ENCODE results near the gene AMER3. TPM values are rescaled to one million over a fixed set of nuclear protein-coding genes. Genes with fewer than 3 reads are reported as not detected.

Gene AMER3
- total and polyA plus RNA-seq, 2 experiments from 2014 or later = not detected

DNA sequence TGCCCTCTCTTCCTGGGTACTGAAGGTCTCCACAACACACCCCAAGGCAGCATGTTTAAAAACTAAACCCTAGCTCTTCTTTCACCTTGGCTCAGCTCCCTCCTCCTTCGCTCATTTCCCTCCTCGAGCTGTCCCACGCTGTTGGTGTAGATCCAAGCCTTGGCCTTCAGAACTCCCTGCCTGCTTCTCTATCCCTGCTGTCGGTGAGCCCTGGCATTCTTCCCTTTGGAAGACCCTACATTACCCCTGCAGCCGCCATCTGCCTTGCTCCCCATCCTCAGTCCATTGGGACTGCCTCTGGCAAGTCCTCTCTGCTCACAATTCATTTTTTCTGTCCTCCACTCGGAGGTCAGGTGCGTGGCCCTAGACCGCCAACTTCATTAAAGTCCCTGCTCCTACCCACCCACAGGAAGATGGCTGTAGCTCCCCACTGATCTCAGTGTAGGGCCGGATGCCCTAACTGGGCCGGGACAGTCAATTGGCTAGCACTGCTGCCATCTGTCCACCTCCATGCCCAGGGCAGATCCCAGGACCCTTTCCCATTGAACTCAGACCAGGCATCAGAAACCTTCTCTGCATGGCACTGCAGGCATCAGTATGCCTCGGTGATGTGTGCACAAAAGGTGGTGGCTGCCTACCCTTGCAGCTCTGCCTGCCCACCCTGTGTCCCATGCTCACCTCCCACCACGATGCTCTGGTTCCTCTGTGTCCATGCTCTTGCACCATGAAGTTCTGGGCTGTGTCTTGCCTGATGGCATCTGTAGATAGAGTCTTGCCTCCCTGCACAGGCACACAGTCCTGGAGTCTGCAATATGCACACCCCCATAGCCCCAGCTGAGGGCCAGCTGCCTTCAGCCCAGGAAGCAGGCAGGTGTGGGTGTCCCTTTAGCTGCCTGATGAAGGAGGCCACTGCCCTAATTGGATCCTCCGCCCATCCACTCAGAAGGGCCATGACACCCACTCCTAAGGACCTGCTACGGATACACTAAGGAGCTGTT, 5.7 kb downstream of the AMER3 start:
- H3K36me3 ChIP-seq (ENCODE audit: low read depth) = no peaks in the 10 kb centered on the region
- DNase-seq = no peak
- WGBS, 2 experiments (ENCODE audit: low coverage in 1 of 2, low lambda C conversion rate in 2 of 2, missing lambda C conversion rate in 2 of 2) = 31 to 39% methylated on average over 14 of the region's 14 CpGs
- in situ Hi-C loops (cut with MboI) = no loop called here
- H4K20me1 ChIP-seq (ENCODE audit: insufficient read depth) = no peaks in the 10 kb centered on the region
- H3K9ac ChIP-seq = no peak overlapping the region
- TF ChIP-seq EZH2 (IDR thresholded peaks at IDR 0.05; ENCODE audit: insufficient read depth, poor library complexity, severe bottlenecking) (no peak), EZH2phosphoT487 (IDR thresholded peaks at IDR 0.05; ENCODE audit: insufficient read depth, low read depth) (no peak)
- H3K4me1 ChIP-seq (ENCODE audit: insufficient read depth) = no peaks in the 10 kb centered on the region
- H3K4me3 ChIP-seq = no peak overlapping the region
- peaks cover 15% of the 10 kb centered on the region for H3K27me3 ChIP-seq (replicated peaks; ENCODE audit: insufficient read depth)
- H3K27ac ChIP-seq = no peak overlapping the region
- H3F3A ChIP-seq (ENCODE audit: insufficient read depth) = no peaks in the 10 kb centered on the region
- no peaks in the 10 kb centered on the region for H3K79me2 ChIP-seq (ENCODE audit: insufficient read depth)
- no peak overlapping the region for H3K4me2 ChIP-seq (ENCODE audit: unreplicated experiment)
- H2AFZ ChIP-seq = no peak overlapping the region
- H3K9me2 ChIP-seq (ENCODE audit: insufficient read depth) = no peaks in the 10 kb centered on the region
- H3K9me3 ChIP-seq (ENCODE audit: low read depth) = no peaks in the 10 kb centered on the region

DNA sequence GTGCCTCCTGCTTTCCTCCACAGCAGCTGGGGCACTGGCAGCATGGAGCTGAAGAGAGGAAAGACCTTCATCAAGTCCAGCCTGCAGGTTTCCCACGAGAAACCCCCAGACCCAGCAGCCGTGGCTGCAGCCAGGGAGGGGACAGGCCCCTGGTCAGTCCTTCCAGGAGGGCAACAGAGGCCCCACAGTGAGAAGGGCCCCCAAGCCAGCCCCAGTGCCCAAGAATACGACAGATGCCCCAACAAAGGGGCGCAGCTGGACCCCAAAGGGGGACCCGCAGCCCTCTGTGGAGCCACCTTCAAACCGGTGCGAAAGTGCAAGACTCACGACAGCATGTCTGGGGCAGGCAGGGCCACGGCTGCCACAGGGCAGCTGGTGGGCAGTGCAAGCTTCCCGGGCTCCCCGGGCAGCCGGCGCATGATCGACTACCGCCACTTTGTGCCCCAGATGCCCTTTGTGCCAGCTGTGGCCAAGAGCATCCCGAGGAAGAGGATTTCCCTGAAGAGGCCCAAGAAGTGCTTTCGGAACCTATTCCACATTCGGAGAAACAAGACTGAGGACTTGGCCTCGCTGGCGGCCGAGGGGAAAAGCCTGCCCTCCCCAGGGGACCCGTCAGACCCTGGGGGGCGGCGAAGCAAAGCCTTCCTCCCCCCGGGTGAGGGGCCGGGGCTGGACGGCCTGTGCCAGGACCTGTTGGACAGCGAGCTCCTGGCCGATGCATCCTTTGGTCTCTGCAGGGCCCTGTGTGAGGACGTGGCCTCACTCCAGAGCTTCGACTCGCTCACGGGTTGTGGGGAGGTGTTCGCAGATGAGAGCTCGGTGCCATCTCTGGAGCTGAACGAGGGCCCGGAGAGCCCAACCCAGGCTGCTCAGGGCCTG, 6.9 kb downstream of the AMER3 start:
- peaks cover 5% of the 10 kb centered on the region for H3K27me3 ChIP-seq (replicated peaks; ENCODE audit: insufficient read depth)
- no peaks in the 10 kb centered on the region for H4K20me1 ChIP-seq (ENCODE audit: insufficient read depth)
- H3K4me3 ChIP-seq = no peak overlapping the region
- in situ Hi-C loops (cut with MboI) = no loop called here
- H3K9me3 ChIP-seq (ENCODE audit: low read depth) = no peaks in the 10 kb centered on the region
- TF ChIP-seq EZH2 (IDR thresholded peaks at IDR 0.05; ENCODE audit: insufficient read depth, poor library complexity, severe bottlenecking) = no peak
- no peak for TF ChIP-seq EZH2phosphoT487 (IDR thresholded peaks at IDR 0.05; ENCODE audit: insufficient read depth, low read depth)
- H3K4me1 ChIP-seq (ENCODE audit: insufficient read depth) = no peaks in the 10 kb centered on the region
- WGBS, 2 experiments (ENCODE audit: low coverage in 1 of 2, low lambda C conversion rate in 2 of 2, missing lambda C conversion rate in 2 of 2) = 56 to 61% methylated on average over 37 of the region's 37 CpGs
- no peak for DNase-seq
- no peak overlapping the region for H3K9ac ChIP-seq
- no peaks in the 10 kb centered on the region for H3K79me2 ChIP-seq (ENCODE audit: insufficient read depth)
- H3K9me2 ChIP-seq (ENCODE audit: insufficient read depth) = no peaks in the 10 kb centered on the region
- no peaks in the 10 kb centered on the region for H3F3A ChIP-seq (ENCODE audit: insufficient read depth)
- no peak overlapping the region for H3K4me2 ChIP-seq (ENCODE audit: unreplicated experiment)
- no peaks in the 10 kb centered on the region for H3K36me3 ChIP-seq (ENCODE audit: low read depth)
- no peak overlapping the region for H3K27ac ChIP-seq
- no peak overlapping the region for H2AFZ ChIP-seq

DNA sequence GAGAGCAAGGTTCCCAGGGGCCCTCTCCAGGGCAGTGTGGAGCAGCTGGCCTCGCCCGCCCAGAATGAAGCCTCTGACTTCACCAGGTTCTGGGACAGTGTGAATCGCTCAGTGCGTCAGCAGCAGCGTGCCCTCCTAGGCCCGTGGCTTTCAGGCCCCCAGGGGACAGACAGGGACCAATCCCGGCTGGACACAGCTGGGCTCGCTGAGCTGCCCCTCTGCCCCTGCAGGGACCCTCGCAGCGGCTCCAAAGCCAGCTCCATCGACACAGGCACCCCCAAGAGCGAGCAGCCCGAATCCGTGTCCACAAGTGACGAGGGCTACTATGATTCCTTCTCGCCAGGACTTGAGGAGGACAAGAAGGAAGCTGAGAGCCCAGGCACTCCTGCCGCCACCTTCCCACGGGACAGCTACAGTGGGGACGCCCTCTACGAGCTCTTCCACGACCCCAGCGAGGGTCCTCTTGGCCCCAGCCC, 7.6 kb downstream of the AMER3 start:
- Histone ChIP-seq H3K9ac (no peak overlapping the region), H3F3A (ENCODE audit: insufficient read depth) (no peaks in the 10 kb centered on the region), H3K9me3 (ENCODE audit: low read depth) (no peaks in the 10 kb centered on the region), H3K27me3 (replicated peaks; ENCODE audit: insufficient read depth) (no peaks in the 10 kb centered on the region), H3K9me2 (ENCODE audit: insufficient read depth) (no peaks in the 10 kb centered on the region), H2AFZ (no peak overlapping the region), H3K79me2 (ENCODE audit: insufficient read depth) (no peaks in the 10 kb centered on the region), H3K4me2 (ENCODE audit: unreplicated experiment) (no peak overlapping the region), H4K20me1 (ENCODE audit: insufficient read depth) (no peaks in the 10 kb centered on the region), H3K4me1 (ENCODE audit: insufficient read depth) (no peaks in the 10 kb centered on the region), H3K4me3 (no peak overlapping the region), H3K27ac (no peak overlapping the region), H3K36me3 (ENCODE audit: low read depth) (no peaks in the 10 kb centered on the region)
- 54 to 62% methylated on average over 22 of the region's 22 CpGs for WGBS, 2 experiments (ENCODE audit: low coverage in 1 of 2, low lambda C conversion rate in 2 of 2, missing lambda C conversion rate in 2 of 2)
- no peak for DNase-seq
- in situ Hi-C loops (cut with MboI) = no loop called here
- TF ChIP-seq EZH2phosphoT487 (IDR thresholded peaks at IDR 0.05; ENCODE audit: insufficient read depth, low read depth) (no peak), EZH2 (IDR thresholded peaks at IDR 0.05; ENCODE audit: insufficient read depth, poor library complexity, severe bottlenecking) (no peak)

DNA sequence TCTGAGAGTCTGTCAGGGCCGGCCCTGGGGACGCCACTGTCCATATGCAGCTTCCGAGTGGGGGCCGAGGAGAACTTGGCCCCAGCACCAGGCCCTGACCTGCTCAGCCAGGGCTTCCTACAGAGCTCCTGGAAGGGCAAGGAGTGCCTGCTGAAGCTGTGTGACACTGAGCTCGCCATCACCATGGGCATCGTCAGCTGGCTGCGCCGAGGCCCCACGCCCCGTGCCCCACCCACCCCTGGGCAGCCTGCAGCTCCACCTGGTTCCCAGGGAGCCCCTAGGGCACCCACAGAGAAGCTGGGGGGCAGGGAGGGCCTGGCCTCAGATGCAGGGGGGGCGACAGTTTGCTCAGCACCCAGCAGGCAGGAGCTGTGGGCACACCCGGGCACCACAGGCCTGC, 8.1 kb downstream of the AMER3 start:
- Histone ChIP-seq H3K4me3 (no peak overlapping the region), H3K9me2 (ENCODE audit: insufficient read depth) (no peaks in the 10 kb centered on the region), H3K27ac (no peak overlapping the region), H3F3A (ENCODE audit: insufficient read depth) (no peaks in the 10 kb centered on the region), H4K20me1 (ENCODE audit: insufficient read depth) (no peaks in the 10 kb centered on the region), H3K9me3 (ENCODE audit: low read depth) (no peaks in the 10 kb centered on the region), H3K9ac (no peak overlapping the region), H3K4me1 (ENCODE audit: insufficient read depth) (no peaks in the 10 kb centered on the region), H3K27me3 (replicated peaks; ENCODE audit: insufficient read depth) (no peaks in the 10 kb centered on the region), H3K79me2 (ENCODE audit: insufficient read depth) (no peaks in the 10 kb centered on the region), H3K4me2 (ENCODE audit: unreplicated experiment) (no peak overlapping the region), H2AFZ (no peak overlapping the region), H3K36me3 (ENCODE audit: low read depth) (no peaks in the 10 kb centered on the region)
- WGBS, 2 experiments (ENCODE audit: low coverage in 1 of 2, low lambda C conversion rate in 2 of 2, missing lambda C conversion rate in 2 of 2) = 44 to 50% methylated on average over 7 to 12 of the region's 12 CpGs
- no peak for DNase-seq
- TF ChIP-seq EZH2 (IDR thresholded peaks at IDR 0.05; ENCODE audit: insufficient read depth, poor library complexity, severe bottlenecking) (no peak), EZH2phosphoT487 (IDR thresholded peaks at IDR 0.05; ENCODE audit: insufficient read depth, low read depth) (no peak)
- in situ Hi-C loops (cut with MboI) = no loop called here
